ENCODE results near the gene KDM6A.

GRCh38 chrX:44953734-44954502 lies 80.9 kb downstream of the KDM6A start:
- TF ChIP-seq, protein P1, sequence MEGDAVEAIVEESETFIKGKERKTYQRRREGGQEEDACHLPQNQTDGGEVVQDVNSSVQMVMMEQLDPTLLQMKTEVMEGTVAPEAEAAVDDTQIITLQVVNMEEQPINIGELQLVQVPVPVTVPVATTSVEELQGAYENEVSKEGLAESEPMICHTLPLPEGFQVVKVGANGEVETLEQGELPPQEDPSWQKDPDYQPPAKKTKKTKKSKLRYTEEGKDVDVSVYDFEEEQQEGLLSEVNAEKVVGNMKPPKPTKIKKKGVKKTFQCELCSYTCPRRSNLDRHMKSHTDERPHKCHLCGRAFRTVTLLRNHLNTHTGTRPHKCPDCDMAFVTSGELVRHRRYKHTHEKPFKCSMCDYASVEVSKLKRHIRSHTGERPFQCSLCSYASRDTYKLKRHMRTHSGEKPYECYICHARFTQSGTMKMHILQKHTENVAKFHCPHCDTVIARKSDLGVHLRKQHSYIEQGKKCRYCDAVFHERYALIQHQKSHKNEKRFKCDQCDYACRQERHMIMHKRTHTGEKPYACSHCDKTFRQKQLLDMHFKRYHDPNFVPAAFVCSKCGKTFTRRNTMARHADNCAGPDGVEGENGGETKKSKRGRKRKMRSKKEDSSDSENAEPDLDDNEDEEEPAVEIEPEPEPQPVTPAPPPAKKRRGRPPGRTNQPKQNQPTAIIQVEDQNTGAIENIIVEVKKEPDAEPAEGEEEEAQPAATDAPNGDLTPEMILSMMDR (IDR thresholded peaks at IDR 0.05) = no peak
- TF ChIP-seq POLR2A (IDR thresholded peaks at IDR 0.05) = no peak

Data from thyroid gland (tissue), 4 donors.